Small intestine (tissue), 4 donors: Measurements from ENCODE around the gene SPATA9. TPM values are rescaled to one million over a fixed set of nuclear protein-coding genes. Genes with fewer than 3 reads are reported as not detected.

Experiments
- polyA plus RNA-seq, 4 donors: library from polyadenylated mRNA; stranded (reverse) in 3 of 4; unstranded in 1 of 4; fragments of 200-250 nt in 3 of 4; fragments of 120-200 nt in 1 of 4; gene quantifications; one replicate each; pipeline versions ENCODE4 v1.2.1 to v1.2.3, GENCODE V29; 2013
- donor health status: healthy with polysubstance abuse.
- donor health status: Bipolar disorder and iron deficiency.
- donor health status: healthy.

SPATA9 gene
- polyA plus RNA-seq, 4 donors: 0.24 to 1.0 TPM; not detected in 2

Other genes with a start within 250 kb of the SPATA9 start
- gene SKIC3, start 128.0 kb downstream of the SPATA9 start, polyA plus RNA-seq: 10 to 100 TPM in 3 of 4 donors, 1 to 10 TPM in 1; 8.4 to 79.6 (median 17.1) TPM
- gene ARSK, start 127.9 kb downstream of the SPATA9 start, polyA plus RNA-seq: 1 to 10 TPM in 3 of 4 donors, under 1 TPM in 1; 0.89 to 7.8 (median 2.3) TPM
- gene GPR150, start 62.9 kb downstream of the SPATA9 start, polyA plus RNA-seq: 1 to 10 TPM in 1 of 4 donors, under 1 TPM in 1, not detected in 2; 0.15 to 2.1 TPM
- 1 to 10 TPM in 2 of 4 donors, under 1 TPM in 1, not detected in 1; 0.27 to 3.4 (median 1.4) TPM for gene RFESD, start 36.2 kb downstream of the SPATA9 start, polyA plus RNA-seq
- 10 to 100 TPM in 2 of 4 donors, 1 to 10 TPM in 2; 5.8 to 42.2 (median 12.1) TPM for gene RHOBTB3, start 48.3 kb upstream of the SPATA9 start, polyA plus RNA-seq
- gene GLRX, start 139.7 kb upstream of the SPATA9 start, polyA plus RNA-seq: 100 to 1,000 TPM; 105 to 968 (median 443) TPM